ENCODE data around the gene TRMT44.

Gene TRMT44

GRCh38 chr4:8465615-8466611 is 25.3 kb downstream of the TRMT44 start:
- no peak for FAIRE-seq
- DNase-seq (ENCODE audit: insufficient read length, low spot score): no peak

DNA sequence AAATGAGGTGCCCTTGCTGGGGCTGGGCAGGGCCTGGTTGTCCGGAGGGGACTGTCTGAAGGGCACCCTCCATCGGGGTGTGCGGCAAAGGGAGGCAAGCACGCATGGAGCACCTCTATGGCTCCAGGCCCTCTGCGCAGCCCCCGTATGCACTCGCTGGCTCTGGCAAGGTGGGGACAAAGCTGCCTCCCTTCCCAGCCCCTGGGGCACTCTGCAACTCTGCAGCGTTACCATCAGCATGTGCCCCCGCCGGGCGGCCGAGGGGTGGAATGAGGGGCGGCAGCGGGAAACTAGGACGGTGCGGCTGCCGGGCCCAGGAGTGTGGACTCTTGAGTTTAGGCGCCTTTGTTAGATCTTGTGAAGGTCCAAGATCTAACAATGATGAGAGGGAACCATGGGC is 26.4 kb downstream of the TRMT44 start:
- DNase-seq (ENCODE audit: insufficient read length, low spot score): no peak
- FAIRE-seq: no peak

DNA sequence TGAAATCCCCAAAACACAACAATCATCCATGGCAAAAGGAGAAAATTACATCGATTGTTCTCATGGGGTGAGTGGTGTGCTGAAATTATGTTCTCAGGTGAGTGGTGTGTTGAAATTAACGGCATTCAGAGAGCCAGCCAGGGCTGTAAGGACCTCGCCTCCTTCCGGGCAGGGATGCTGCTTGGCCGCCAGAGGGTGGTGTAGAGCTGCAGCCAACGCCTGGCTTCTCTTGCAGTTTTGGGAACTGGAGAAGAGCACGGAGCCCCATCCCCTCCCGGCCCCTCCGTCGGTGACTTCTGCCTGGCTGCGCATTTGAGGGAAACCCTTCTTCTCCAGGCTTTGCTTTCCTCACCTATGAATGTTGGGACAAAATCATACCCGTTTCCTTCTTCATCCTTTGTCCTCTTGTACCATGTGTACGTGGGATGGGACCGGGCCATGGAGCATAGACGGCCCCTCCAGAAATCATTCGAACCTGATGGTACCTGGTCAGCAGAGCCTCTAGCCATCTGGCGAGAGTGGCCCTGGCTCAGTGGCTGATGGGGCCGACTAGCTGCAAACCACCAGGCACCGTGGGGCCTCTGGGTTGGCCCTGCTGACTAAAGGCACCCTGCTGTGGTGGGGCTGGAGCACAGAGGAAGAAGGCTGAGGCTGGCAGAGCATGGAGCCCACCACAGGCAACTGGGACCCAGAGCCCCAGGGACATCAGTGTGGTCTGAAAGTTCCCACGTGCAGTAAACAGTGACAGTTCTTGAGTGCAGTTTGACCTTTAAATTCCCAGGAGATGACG is 28.4 kb downstream of the TRMT44 start:
- FAIRE-seq (peak; percentile 77), DNase-seq (ENCODE audit: insufficient read length, low spot score) (peak; percentile 78)

DNA sequence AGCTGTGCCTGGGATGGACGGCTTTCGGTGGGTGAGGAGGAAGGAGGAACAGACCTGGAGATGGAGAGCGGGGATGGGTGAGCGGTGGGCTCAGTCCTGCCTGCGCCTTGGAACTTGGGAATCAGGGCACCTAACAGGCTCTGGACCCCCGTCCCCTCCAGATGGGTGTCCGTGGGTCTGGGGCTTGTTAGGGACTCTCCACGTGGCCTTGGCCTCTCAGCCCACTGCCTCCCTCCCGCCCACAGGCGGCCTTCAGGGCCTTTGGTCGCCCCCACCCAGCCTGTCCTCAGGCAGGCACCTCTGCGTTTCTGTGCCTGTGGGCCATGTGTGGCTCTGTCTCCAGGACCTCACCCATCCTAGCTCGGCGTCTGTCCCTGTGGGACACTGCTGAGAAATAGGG is 29.0 kb downstream of the TRMT44 start:
- FAIRE-seq (peak; percentile 23), DNase-seq (ENCODE audit: insufficient read length, low spot score) (no peak)

- DNase-seq (ENCODE audit: insufficient read length, low spot score) (no peak), FAIRE-seq (no peak)
These were observed 30.0 kb downstream of the TRMT44 start for GRCh38 chr4:8470451-8471024.

GRCh38 chr4:8471211-8471875 is 30.8 kb downstream of the TRMT44 start:
- DNase-seq (ENCODE audit: insufficient read length, low spot score) (no peak), FAIRE-seq (peak; percentile 13)

- DNase-seq (ENCODE audit: insufficient read length, low spot score) (no peak), FAIRE-seq (peak; percentile 83)
These were observed 31.6 kb downstream of the TRMT44 start for GRCh38 chr4:8472158-8472688.

- FAIRE-seq: peak; percentile 16
- DNase-seq (ENCODE audit: insufficient read length, low spot score): peak; percentile 45
These were observed 32.2 kb downstream of the TRMT44 start for GRCh38 chr4:8472689-8473197.

GRCh38 chr4:8473198-8473919 is 32.8 kb downstream of the TRMT44 start:
- FAIRE-seq: no peak
- DNase-seq (ENCODE audit: insufficient read length, low spot score): no peak

- DNase-seq (ENCODE audit: insufficient read length, low spot score) (no peak), FAIRE-seq (no peak)
These were observed 33.5 kb downstream of the TRMT44 start for GRCh38 chr4:8473920-8474590.

GRCh38 chr4:8474856-8475255 is 34.3 kb downstream of the TRMT44 start:
- FAIRE-seq: no peak
- DNase-seq (ENCODE audit: insufficient read length, low spot score): no peak

GRCh38 chr4:8475751-8476575 is 35.4 kb downstream of the TRMT44 start:
- no peak for FAIRE-seq
- DNase-seq (ENCODE audit: insufficient read length, low spot score): no peak

- no peak for FAIRE-seq
- no peak for DNase-seq (ENCODE audit: insufficient read length, low spot score)
These were observed 36.6 kb downstream of the TRMT44 start for GRCh38 chr4:8477095-8477635.

GRCh38 chr4:8477676-8478075 is 37.1 kb downstream of the TRMT44 start:
- FAIRE-seq (no peak), DNase-seq (ENCODE audit: insufficient read length, low spot score) (no peak)

DNA sequence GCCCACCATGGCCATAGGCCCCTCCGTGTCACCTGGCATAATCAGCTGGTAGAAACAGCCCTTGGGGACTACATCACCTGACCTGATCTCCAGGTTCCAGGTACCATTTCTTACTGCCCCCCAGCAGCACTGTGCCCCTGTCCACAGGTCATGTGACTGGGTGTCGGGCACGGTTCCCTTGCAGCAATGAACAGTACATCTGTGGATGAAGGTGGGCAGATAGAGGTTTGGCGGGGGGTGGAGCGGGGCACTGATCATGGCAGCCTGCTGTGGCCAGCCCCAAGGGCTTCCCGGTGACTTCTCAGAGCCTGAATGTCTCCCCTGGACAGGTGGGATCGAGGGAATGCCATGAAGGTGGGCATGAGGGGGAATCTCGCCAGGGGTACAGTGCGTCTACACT is 37.8 kb downstream of the TRMT44 start:
- no peak for FAIRE-seq

GRCh38 chr4:8478801-8479744 is 38.5 kb downstream of the TRMT44 start:
- FAIRE-seq: no peak

More for the DNA sequence above, 37.8 kb downstream of the TRMT44 start:
- no peak for DNase-seq (ENCODE audit: insufficient read length, low spot score)

GRCh38 chr4:8480221-8480620 is 39.6 kb downstream of the TRMT44 start:
- DNase-seq (ENCODE audit: insufficient read length, low spot score): no peak

More at GRCh38 chr4:8478801-8479744, 38.5 kb downstream of the TRMT44 start:
- no peak for DNase-seq (ENCODE audit: insufficient read length, low spot score)

More at GRCh38 chr4:8480221-8480620, 39.6 kb downstream of the TRMT44 start:
- no peak for FAIRE-seq

Data from HTR-8/SVneo (cell line).